ENCODE results near the gene SLC25A4.

Gene SLC25A4

GRCh38 chr4:185119927-185120630, 23.0 kb upstream of the SLC25A4 start:
- TF ChIP-seq CREB5 (CRISPR knock-in tag; IDR thresholded peaks at IDR 0.05; ENCODE audit: low read depth) (no peak), TOX (CRISPR knock-in tag; IDR thresholded peaks at IDR 0.05; ENCODE audit: borderline replicate concordance) (no peak), ZNF8 (CRISPR knock-in tag; IDR thresholded peaks at IDR 0.05) (no peak), ESRRG (CRISPR knock-in tag; IDR thresholded peaks at IDR 0.05) (no peak), POU6F1 (CRISPR knock-in tag; IDR thresholded peaks at IDR 0.05; ENCODE audit: borderline replicate concordance, low read depth) (no peak), ZFP3 (CRISPR knock-in tag; IDR thresholded peaks at IDR 0.05) (no peak), CSDC2 (CRISPR knock-in tag; IDR thresholded peaks at IDR 0.05) (no peak), TCF4 (CRISPR knock-in tag; IDR thresholded peaks at IDR 0.05; ENCODE audit: borderline replicate concordance) (no peak), ZNF70 (CRISPR knock-in tag; IDR thresholded peaks at IDR 0.05) (no peak), GLIS3 (CRISPR knock-in tag; IDR thresholded peaks at IDR 0.05) (no peak), TSHZ2 (CRISPR knock-in tag; IDR thresholded peaks at IDR 0.05) (no peak), SNAI2 (CRISPR knock-in tag; IDR thresholded peaks at IDR 0.05) (no peak), ZNF565 (CRISPR knock-in tag; conservative IDR thresholded peaks at IDR 0.05; ENCODE audit: low read depth) (no peak), ARNTL (CRISPR knock-in tag; IDR thresholded peaks at IDR 0.05; ENCODE audit: borderline replicate concordance, low read depth) (no peak), PATZ1 (CRISPR knock-in tag; IDR thresholded peaks at IDR 0.05; ENCODE audit: borderline replicate concordance) (no peak), ZC3H10 (CRISPR knock-in tag; IDR thresholded peaks at IDR 0.05) (no peak), ISL1 (CRISPR knock-in tag; IDR thresholded peaks at IDR 0.05) (no peak), BACH2 (CRISPR knock-in tag; IDR thresholded peaks at IDR 0.05; ENCODE audit: borderline replicate concordance) (no peak)
- no peak for ATAC-seq

- TF ChIP-seq ZC3H10 (CRISPR knock-in tag; IDR thresholded peaks at IDR 0.05): no peak
- TF ChIP-seq POU6F1 (CRISPR knock-in tag; IDR thresholded peaks at IDR 0.05; ENCODE audit: borderline replicate concordance, low read depth): no peak
- TF ChIP-seq RARB (CRISPR knock-in tag; IDR thresholded peaks at IDR 0.05): no peak
- TF ChIP-seq TSHZ2 (CRISPR knock-in tag; IDR thresholded peaks at IDR 0.05): no peak
- no peak for TF ChIP-seq PATZ1 (CRISPR knock-in tag; IDR thresholded peaks at IDR 0.05; ENCODE audit: borderline replicate concordance)
- no peak for TF ChIP-seq ZNF70 (CRISPR knock-in tag; IDR thresholded peaks at IDR 0.05)
- TF ChIP-seq PPARA (CRISPR knock-in tag; IDR thresholded peaks at IDR 0.05; ENCODE audit: borderline replicate concordance): no peak
- TF ChIP-seq BACH2 (CRISPR knock-in tag; IDR thresholded peaks at IDR 0.05; ENCODE audit: borderline replicate concordance): no peak
- no peak for TF ChIP-seq SNAI2 (CRISPR knock-in tag; IDR thresholded peaks at IDR 0.05)
- no peak for TF ChIP-seq ZNF565 (CRISPR knock-in tag; conservative IDR thresholded peaks at IDR 0.05; ENCODE audit: low read depth)
- no peak for TF ChIP-seq TOX (CRISPR knock-in tag; IDR thresholded peaks at IDR 0.05; ENCODE audit: borderline replicate concordance)
- no peak for TF ChIP-seq GLIS3 (CRISPR knock-in tag; IDR thresholded peaks at IDR 0.05)
- TF ChIP-seq CSDC2 (CRISPR knock-in tag; IDR thresholded peaks at IDR 0.05): no peak
- TF ChIP-seq TCF4 (CRISPR knock-in tag; IDR thresholded peaks at IDR 0.05; ENCODE audit: borderline replicate concordance): no peak
- no peak for ATAC-seq
Observed at GRCh38 chr4:185120631-185120946, 22.5 kb upstream of the SLC25A4 start.

All from SK-N-SH treated with all-trans-retinoic acid at 6 μM for 48 hours (cell line).